CMK (cell line): ENCODE results near the gene EMP3.
"Not testable (repeated sequence)": the region's sequence is repeated elsewhere in the genome, so short reads cannot be mapped to it uniquely, and the experiment has no call there.

Experiments
- DNase-seq: peaks from one replicate; pipeline ENCODE4 v3.0.0-alpha.2; 2010; ENCODE audit warnings: low read depth

EMP3 gene, protein sequence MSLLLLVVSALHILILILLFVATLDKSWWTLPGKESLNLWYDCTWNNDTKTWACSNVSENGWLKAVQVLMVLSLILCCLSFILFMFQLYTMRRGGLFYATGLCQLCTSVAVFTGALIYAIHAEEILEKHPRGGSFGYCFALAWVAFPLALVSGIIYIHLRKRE

DNA sequence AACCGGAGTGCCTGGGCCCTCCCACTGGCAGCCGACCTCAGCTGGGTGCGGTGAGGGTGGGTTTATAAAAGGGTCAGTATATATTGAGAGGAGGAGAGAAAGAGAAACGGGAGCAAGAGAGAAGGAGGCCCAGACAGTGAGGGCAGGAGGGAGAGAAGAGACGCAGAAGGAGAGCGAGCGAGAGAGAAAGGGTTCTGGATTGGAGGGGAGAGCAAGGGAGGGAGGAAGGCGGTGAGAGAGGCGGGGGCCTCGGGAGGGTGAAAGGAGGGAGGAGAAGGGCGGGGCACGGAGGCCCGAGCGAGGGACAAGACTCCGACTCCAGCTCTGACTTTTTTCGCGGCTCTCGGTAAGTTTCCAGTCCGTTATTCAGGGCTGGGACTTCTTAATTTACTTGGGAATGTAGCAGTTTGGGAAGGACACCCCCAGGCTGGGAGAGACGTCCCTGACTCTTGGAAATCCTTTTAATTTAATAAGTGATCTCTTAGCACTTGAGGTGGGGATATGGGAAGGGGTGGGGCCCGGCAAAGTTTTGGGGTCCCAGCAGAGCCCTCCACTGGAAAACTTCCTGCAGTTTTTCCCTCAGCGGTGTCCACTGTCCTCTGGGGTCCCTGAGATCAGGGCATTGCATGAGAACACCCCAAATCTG lies at the start of gene EMP3:
Gene EMP3 (plus strand): TSS at position 288 of the 646 bp plus-strand sequence. CDS start 1,293 bp downstream, outside the sequence.
- peak; percentile 78 for DNase-seq

DNA sequence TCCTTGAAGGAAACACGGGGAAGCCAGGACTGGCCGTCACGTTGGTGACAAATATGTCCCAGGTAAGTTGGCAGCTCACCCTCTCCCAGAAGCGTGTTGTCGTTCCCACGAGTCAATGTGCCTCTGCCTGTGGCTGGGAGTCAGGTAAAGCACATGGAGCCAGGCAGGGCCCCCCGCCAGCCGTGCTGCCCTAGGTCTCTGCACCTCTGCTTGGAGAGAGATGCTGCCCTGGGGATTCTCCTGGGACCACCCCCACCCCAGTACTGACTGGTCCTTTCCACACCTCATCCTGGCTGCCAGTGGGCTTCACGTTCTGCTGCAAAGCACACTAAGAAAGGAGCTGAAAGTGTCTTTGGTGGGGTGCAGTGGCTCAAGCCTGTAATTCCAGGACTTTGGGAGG lies 45.6 kb upstream of the EMP3 start:
- no peak for DNase-seq

DNA sequence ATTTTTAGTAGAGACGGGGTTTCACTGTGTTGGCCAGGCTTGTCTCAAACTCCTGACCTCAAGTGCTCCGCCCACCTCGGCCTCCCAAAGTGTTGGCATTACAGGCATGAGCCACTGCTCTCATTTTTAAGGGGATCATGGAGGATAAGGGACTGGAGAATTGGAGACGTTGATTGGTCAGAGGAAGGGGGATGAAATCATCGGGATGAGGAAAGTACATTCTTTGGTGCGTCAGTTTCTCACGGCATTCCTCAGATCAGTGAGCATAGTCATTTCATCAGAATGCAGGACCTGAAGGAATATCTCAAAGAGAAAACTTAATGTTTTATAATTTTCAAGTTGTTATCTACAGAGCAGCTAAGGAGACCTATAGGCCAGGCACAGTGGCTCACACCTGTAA lies 41.4 kb upstream of the EMP3 start:
- no peak for DNase-seq

DNA sequence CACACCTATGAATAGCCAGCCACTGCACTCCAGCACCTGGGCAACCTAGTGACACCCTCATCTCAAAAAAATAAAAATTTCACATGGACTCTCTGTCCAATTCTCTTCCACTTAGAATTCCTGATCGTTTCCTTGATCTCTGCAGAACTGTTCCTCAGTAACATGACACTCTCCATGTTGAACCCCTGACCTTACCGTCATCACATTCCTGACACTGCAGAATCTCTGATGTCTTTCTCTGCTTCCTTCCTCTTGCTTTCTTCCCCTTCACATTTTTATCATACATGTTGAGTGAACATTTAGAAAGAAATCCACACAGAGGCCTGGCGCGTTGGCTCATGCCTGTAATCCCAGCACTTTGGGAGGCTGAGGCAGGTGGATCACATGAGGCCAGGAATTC lies 40.5 kb upstream of the EMP3 start:
- DNase-seq: no peak

GRCh38 chr19:48287748-48288147 lies 37.6 kb upstream of the EMP3 start:
- DNase-seq: no peak

DNA sequence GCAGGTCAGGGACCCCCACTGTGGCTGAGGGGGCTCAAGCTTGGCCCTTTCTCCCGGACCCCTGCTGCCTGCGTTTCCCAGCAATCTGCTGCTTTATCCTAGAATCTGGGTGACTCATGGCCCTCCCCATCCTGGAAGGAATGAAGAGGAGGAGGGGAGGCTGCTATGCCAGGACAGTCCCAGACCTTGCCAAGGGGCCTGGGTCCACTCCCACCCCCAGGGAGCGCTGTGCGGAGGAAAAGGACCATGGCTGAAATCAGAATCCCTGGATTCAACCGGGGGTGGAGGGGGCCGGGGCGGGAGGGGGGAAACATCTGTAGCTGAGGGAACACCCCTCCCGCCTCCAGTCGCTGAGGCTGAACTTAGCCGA lies 35.0 kb upstream of the EMP3 start:
- no peak for DNase-seq

- DNase-seq: peak; percentile 43
Observed at GRCh38 chr19:48290771-48291488, 34.4 kb upstream of the EMP3 start.

- not testable (repeated sequence) for DNase-seq
Observed at GRCh38 chr19:48291489-48291815, 33.9 kb upstream of the EMP3 start.

DNA sequence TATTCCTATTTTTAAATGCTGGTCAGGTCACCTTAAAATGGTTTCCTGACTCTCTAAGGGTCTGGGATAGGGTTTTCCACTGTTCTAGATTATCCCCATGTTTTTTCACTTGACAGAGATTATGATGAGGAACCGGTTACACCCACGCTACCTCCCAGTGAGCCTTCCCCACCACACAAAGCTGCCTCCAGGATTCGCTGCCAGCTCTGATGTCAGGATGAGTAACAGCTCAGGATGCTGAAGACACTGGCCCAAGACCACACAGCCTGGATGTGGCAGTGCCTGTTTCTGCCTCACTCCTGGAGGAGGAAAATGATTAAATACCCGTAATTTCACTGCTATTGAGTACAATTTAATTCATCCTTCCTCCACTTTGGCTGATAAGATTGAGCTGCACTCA lies 32.6 kb upstream of the EMP3 start:
- no peak for DNase-seq

DNA sequence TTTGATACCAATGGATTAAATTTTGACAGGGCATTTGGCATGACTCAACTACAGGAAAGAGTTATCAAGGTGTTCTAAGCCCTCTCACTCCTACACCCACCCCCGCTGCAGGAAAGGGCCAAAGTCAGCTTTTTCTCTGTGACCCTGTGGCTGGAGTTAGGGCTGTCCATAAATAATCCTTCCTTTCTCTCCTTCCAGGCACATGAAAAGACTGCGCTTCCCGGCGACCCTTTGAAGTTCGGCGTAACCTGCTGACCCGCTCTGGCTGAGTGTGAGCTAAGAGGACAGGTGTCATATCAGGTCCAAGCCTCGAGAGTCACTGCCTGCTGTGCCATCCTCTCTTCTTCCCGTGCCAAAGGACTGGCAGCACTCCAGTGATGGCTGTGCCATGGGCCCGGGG lies 29.9 kb upstream of the EMP3 start:
- DNase-seq: no peak

DNA sequence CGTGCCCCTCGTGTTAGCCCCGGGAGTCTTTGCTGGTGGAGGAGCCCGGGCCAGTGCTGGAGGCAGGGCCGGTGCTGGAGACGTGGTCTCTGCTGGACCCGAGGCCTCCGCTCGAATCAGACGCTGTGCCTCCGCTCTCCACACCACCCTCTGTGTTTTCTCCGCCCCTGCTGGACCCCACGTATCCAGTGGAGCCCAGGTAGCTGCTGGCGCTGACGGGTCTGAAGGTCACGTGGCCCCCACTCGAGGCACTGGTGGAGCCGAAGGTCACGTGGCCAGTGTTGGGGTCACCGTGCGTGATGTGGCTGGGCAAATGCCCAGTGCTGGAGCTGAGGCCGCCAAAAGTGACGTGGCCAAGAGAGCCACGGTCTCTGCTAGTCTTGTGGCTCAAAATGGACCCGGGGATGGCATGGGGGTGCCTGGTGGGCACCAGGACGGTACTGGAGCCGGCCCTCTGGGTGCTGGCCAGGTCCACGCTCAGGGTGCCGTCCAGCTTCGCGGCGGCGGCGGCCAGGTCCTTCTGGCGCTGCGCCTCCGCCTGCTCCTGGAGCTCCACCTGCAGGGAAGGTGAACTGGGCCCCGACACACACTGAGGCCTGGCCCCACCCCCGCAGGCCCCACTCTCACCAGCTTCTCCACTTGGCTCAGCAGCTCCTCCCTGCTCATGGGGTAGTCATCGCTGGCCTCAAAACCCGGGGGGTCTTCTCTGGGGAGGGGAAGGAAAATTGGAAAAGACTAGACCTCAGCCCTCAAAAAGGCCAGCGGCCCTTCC lies 28.2 kb upstream of the EMP3 start:
- DNase-seq: no peak

DNA sequence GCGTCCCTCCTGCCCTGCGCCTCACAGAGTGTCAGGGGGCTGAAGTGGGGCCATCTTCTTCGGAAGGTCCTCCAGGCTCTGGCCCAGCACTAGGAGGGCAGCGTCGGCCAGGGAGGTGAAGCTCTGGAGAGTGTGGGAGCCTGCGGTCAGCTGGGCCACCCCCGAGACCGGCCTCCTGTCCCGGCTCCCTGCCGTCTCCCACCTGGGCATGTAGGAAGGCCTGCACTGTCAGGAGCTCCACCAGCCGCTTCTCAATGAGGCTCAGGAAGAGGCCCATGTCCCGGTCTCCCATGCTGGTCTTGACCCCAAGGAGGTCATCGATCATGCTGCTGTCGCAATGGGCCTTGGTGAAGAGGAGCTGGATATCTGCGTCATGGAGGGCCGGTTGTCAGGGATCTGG lies 27.4 kb upstream of the EMP3 start:
- DNase-seq: no peak

DNA sequence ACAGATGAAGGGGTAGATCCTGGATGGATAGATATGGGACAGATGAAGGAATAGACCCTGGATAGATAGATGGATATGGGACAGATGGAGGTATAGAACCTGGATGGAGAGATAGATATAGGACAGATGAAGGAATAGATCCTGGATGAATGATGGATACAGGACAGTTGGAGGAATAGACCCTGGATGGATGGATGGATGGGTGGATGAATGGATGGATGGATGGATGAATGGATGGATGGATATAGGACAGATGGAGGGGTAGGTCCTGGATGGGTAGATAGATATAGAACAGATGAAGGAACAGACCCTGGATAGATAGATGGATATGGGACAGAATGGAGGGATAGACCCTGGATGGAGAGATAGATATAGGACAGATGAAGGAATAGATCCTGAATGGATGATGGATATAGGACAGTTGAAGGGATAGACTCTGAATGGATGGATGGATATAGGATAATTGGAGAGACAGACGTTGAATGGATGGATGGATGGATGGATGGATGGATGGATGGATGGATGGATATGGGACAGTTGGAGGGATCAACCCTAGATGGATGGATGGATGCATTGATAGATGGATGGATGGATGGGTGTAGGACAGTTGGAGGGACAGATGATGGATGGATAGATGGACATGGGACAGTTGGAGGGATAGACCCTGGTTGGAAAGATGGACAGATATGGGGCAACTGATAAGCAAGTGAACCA lies 23.3 kb upstream of the EMP3 start:
- DNase-seq: no peak

- DNase-seq: no peak
Observed at GRCh38 chr19:48302600-48302959, 22.8 kb upstream of the EMP3 start.

- DNase-seq: no peak
Observed at GRCh38 chr19:48303367-48303766, 22.0 kb upstream of the EMP3 start.

GRCh38 chr19:48303866-48304265 lies 21.5 kb upstream of the EMP3 start:
- DNase-seq: no peak

- DNase-seq: no peak
Observed at GRCh38 chr19:48308631-48309586, 16.4 kb upstream of the EMP3 start.

GRCh38 chr19:48309731-48310130 lies 15.6 kb upstream of the EMP3 start:
- not testable (repeated sequence) for DNase-seq

- DNase-seq: no peak
Observed at GRCh38 chr19:48310227-48310626, 15.1 kb upstream of the EMP3 start.

DNA sequence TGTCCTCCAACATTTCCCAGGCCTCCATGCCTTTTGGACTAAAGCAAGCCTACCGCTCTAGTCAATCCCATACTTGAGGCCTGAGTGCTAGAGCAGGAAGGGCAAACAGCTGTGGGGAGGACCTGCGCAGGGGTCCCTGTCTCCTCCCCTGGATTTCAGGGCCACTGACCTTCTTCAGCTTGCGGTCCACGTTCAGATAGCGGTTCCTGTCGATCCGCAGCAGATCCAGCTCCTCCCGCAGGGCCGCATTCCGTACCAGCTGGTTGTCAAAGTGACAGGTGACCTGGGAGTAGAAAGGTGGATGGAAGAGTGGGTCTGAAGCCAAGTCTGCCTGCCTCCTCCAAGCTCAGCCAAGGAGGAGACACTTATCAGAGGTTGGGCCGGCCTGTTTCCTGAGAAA lies 14.0 kb upstream of the EMP3 start:
- no peak for DNase-seq

GRCh38 chr19:48315712-48316111 lies 9.6 kb upstream of the EMP3 start:
- no peak for DNase-seq

- not testable (repeated sequence) for DNase-seq
Observed at GRCh38 chr19:48317708-48317960, 7.7 kb upstream of the EMP3 start.
